ENCODE measurements around the gene MT4.
"Not testable (repeated sequence)": the region's sequence is repeated elsewhere in the genome, so short reads cannot be mapped to it uniquely, and the experiment has no call there.

MT4 gene

DNA sequence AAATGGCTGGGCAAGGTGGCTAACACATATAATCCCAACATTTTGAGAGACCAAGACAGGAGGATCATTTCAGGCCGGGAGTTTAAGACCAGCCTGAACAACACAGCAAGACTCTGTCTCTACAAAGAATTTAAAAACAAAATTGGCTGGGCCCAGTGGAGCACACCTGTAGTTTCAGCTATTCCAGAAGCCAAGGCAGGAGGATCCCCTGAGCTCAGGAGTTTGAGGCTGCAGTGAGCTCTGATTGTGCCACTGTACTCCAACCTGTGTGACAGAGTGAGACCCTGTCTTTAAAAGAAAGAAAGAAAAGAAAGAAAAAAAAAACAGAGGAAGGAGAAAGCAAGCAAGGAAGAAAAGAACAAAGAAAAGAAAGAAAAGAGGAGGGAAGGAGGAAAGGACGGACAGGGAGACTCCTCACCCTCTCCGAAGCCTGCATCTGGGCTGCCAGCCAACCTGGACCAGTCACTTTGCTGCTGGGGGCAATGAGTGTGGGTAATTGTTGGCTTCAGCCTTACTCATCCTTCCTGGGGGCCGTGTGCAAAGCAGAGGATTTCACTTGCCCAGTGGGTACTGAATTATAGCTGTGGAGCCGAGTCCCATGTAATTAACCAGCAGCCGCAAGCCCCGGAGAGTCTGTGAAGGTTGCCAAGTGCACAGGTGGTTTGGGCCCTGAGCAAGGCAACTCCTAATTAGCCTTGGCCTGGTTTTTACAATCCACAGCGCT lies 6.7 kb upstream of the MT4 start:
- DNase-seq = no peak

DNA sequence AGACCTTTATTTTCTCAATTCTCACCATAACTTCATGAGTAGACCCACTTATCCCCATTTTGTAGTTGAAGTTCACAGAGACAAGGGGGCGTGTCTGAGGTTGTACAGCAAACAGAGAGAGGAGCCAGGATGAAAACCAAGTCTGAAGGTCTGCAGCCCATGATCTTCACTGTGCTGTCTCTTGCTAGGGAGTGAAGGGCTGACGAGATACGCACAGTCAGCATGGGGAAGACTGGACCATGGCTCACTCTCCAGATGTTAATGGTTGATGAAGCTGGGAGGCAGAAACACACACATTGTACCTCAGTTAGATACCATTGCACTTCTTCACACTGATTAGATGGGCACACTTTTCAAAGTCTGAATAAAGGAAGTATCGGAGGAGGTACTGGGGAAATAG lies 5.8 kb upstream of the MT4 start:
- no peak for DNase-seq

DNA sequence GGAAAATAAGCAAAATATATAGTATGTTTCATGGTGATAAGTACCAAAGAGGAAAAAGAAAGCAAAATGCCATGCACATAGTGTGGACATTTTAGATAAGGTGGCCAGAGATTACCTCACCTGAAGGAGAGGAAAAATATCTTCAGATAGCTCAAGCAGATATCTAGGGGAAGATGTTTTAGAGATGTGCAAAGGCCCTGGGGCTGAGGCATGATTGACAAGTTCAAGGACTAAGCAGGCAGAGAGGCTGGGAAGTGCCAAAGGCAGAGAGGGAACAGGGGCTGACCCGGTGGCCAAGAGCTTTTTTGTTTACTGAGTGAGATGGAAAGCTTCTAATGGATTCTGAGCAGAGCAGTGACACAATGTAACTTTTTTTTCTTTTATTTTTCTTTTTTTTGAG lies 4.4 kb upstream of the MT4 start:
- no peak for DNase-seq

DNA sequence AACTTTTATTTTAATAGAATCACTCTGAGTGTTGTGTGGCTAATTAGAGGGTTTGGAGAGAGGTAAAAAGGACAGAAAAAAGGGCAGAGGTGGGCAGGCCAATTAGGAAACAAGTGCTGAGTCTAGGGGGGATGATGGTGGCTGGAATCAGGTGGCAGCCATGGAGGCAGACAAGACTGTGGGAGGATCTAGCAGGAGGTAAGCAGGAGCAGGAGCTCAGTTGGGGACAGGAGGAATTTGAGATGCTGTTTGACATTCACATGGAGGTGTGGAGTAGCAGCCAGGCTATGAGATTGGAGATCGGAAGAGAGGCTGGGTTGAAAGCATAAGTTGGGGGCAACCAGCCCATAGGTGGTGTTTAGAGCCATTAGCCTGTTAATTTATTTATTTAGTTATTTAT lies 3.7 kb upstream of the MT4 start:
- DNase-seq = no peak

DNA sequence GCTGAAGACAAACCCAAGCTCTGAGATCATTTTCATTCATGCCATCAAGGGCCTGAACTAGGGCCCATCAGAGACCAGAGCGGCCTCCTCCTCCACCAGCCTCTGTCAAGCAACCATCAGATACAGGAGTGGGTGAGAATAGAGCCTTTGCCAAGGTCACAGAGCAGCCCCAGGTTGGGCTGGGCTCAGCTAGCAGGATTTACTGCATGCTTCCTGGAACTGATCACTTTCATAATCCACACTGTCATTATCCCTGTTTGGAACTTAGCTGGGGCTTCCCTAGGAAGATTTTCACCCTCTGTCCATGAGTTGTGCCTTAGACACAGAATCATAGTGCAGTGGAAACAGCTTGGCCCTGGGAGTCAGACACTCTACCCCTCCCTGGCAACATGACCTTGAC lies 5.1 kb downstream of the MT4 start:
- no peak for DNase-seq

DNA sequence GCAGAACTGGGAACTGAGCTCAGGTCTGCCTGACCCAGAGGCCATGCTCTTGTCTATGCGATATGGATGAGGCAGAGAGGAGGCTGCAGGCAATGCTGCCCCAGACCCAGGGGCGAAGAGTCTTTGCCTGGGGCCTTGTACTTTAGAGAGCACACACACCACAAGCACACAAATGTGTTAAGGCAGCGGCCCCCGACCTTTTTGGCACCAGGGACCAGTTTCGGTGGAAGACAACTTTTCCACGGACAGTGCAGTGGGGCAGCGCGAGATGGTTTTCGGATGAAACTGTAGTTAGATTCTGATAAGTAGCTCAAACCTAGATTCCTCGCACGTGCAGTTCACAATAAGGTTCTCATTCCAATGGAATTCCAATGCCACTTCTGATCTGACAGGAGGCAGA lies 6.7 kb downstream of the MT4 start:
- DNase-seq = no peak

DNA sequence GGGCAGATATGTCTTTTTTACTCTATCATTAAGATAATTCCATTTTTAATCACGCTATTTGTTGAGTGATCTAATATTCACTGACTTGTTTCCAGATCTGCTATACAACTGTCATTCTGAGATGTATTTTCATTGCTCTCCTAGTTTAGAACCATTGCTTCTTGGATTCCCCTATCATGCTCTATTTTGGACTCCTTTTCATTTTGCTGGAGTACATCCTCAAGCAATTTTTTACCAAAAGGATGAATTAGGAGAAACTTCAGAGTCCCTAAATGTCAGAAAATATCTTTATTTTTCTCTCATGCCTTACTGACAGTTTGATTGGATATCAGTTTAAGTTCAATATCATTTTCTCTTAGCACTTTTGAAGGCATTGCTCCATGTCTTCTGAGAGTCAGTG lies 9.8 kb downstream of the MT4 start:
- no peak for DNase-seq

DNA sequence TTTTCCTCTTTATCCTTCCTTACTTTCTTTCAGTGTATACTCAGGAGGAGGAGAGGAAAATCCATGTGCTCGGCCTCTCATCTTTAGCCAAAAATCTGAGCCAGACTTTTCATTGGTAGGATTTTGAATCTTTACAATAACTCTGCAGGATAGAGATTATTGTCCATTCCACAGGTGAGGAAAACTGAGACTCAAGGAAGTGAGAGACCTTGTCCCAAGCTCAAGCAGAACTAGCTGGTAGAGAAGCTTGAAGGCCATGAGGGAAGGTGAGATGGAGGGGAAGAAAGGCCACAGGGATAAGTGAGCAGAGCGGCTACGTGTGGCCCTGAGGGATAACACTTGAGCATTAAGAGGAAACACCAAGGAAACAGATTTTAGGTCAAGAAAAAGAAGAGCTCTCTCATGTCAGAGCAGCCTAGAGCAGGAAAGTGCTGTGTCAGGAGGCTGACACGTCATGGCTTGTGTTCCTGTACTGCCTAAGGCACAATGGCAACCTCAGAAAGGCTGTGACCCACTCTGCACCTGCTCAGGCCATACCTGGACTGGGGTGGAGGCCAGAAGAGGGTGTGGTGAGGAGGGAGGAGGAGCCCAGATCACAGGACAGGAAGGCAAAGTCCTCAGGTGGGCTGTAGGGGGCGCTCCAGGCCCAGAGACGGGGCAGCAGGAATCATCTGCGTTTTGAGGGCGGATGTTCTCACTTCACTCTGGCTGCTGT lies 11.9 kb downstream of the MT4 start:
- no peak for DNase-seq

DNA sequence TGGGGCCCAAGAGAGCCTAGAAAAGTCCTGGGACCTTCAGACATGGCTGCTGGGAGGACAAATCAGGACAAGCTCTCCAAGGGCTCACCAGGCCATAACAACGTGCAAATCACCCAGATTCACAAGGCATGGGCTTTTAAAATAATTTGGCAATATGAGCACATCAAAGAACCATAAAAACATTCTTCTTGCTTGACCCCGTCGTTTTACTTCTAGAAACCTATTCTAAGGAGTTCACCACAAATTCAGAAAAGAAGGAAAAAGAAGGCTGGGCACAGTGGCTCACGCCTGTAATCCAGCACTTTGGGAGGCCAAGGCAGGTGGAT lies 12.4 kb downstream of the MT4 start:
- no peak for DNase-seq

DNA sequence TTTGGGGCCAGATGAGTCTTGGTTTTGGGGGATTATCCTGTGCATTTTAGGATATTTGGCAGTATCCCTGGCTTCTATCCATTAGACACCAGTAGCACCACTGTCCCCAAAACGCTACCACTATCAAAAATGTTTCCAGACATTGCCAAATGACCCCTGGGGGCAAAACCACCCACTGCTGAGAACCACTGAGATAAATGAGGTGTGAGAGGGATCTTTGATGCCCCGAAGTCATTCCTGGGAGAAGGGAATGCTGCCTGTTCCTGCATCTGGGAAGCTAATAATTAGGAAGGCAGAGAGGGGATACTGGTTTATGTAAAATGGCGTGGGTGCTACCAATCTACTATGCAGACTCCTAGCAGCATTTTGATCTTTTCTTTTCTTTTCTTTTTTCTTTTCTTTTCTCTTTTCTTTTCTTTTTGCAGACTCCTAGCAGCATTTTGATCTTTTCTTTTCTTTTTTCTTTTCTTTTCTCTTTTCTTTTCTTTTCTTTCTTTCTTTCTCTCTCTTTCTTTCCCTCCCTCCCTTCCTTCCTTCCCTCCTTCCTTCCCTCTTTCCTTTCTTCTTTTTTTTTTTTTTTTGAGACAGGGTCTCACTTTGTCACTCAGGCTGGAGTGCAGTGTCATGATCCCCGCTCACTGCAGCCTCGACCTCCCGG lies 15.6 kb downstream of the MT4 start:
- no peak for DNase-seq

DNA sequence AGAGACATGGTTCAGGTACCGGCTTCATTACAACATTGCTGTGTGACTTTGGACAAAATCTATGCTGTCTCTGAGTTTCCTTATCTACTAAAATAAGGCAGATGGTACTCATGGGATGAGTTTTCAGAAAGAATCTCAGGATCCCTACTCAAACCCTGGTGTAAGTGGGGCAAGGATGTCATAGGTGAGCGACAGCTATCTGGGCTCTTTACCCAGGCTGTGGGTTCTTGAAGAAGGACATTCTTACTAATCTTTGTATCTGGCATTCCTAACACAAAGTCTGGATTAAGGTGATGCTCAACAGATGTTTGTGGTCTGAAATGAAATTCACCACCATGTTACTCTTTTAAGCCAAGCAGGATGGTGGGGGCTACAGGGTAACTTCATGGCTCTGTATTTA lies 18.0 kb downstream of the MT4 start:
- not testable (repeated sequence) for DNase-seq

DNA sequence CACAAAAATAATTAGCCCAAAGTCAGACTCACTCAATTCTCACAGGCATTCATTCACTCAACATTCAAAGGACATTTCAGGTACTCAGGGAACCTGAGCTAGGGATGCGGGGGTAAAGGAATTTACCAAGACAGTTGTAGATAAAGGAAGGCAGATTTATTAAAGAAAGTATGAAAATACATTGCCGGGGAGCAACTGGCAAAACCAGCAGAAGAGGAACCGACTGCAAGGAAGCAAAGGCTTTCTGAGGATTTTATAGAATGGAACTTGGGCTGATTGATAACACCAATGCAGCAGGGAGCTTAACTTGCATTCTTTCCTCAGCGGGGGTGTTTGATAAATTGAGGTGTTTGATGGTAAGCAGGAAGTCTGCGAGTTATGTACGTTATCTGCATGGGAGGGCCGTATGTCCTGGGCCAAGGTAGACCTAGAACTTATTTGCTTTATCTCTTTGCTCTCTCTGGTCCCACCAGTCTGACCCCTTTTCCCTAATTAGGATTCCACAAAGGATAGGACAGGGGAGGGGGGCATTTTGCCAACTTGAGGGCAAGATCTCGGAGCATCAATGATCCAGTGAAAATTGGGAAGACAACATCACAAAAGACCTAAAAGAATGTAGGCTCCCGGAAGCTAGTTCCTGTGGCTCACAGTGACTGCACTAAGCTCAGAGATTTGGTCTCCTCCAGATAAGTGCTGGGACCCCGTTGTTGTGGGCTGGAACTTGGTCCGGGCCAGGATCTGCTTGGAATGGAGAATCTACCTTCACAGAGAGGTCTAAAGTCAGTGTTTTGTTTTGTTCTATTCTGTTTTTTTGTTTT lies 18.7 kb downstream of the MT4 start:
- DNase-seq = no peak

DNA sequence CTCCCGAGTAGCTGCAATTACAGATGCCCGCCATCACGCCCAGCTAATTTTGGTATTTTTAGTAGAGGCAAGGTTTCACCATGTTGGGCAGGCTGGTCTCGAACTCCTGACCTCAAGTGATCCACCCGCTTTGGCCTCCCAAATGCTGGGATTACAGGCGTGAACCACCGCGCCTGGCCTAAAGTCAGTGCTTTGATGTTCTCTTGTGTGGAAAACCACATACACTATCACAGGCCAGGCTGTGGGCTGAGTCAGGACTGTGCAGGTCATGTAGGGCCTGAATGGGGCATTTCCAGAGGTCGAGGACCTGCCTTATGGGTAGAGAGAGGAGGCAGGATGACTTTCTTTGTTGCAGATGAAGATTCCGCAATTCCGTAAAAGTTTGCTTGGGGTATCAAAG lies 19.4 kb downstream of the MT4 start:
- DNase-seq = no peak

DNA sequence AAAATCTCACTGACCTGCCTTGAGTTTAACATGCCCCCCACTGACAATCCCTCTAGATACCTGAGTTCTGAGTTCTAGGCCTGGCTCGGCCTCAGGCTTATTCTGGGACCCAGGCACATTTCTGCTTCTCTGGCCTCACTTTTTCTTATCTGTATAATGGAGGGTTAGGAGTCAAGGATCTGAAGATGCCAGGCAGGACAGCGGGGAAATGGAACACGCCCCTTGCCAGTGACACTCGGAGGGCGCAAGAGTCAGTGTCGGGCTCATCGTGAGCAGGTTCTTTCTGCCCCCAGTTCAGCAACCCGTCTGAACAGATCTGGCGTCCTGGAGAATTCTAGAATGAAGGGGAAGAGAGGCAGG lies 23.9 kb downstream of the MT4 start:
- DNase-seq = no peak

DNA sequence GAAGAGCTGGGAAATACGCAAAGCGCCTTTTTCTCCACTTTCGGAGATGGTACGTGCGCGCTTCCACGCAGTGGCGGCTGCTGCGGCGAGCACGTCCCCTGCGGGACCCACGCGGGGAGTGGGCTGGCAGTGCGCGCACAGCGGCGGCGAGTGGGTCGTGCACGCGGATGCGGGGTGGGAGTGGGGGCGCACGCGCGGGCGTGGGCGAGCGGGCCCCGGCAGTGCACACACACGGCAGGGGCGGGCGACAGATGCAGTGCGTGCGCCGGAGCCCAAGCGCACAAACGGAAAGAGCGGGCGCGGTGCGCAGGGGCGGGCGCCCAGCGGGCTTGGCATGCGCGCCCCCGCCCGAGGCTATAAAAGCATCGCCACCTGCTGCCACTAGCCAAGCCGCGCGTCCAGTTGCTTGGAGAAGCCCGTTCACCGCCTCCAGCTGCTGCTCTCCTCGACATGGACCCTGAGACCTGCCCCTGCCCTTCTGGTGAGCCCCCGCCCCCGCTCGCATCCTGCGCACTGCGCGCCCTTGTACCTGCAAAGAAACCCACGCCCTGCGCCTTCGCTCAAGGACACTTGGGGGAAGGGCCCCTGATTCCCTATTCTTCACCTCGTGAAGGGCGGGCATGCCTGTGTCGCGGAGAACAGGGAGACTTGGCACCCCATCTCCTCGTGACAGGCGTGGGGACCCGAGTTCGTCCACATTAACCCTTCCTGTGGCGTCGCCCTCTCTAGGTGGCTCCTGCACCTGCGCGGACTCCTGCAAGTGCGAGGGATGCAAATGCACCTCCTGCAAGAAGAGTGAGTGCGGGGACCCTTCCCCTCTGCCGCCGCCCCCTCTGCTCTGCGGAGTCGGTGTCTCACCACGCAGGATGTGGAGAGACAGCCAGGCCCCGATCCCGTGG lies 24.5 kb downstream of the MT4 start, which contains the start of gene MT3:
TSS of gene MT3 (plus strand) at position 388 of the 899 bp plus-strand sequence. CDS start at position 451, 63 bp downstream.
- peak; percentile 53 for DNase-seq

DNA sequence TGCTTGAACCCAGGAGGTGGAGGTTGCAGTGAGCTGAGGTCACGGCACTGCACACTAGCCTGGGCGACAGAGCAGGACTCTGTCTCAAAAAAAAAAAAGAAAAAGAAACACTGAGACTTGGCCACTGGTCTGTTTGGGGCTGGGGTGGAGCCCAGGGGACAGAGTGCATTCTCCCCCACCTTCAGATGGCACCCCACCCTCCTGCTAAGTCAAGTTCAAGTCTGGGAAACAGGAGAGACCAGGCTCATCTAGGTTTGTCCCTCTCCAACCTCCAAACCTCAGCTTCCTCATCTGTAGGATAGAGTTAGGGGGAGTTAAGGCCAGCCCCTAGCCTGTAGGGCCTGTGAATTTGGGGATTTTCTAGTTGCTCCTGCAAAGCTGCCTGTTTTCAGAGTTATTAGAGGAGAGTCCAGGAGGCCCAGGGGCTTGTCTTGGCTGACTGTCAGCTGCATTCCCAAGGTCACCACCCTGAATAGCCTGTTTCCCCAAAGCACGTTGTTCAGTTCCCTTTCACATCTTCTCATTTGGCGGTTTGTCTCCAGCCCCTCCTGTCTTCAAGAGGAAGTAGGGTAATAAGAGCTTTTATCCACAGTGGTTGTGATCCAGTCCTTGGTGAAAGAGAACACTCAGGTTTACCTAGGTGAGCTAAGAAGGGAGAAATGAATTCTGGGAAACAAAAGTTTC lies 26.6 kb downstream of the MT4 start:
- DNase-seq = no peak

DNA sequence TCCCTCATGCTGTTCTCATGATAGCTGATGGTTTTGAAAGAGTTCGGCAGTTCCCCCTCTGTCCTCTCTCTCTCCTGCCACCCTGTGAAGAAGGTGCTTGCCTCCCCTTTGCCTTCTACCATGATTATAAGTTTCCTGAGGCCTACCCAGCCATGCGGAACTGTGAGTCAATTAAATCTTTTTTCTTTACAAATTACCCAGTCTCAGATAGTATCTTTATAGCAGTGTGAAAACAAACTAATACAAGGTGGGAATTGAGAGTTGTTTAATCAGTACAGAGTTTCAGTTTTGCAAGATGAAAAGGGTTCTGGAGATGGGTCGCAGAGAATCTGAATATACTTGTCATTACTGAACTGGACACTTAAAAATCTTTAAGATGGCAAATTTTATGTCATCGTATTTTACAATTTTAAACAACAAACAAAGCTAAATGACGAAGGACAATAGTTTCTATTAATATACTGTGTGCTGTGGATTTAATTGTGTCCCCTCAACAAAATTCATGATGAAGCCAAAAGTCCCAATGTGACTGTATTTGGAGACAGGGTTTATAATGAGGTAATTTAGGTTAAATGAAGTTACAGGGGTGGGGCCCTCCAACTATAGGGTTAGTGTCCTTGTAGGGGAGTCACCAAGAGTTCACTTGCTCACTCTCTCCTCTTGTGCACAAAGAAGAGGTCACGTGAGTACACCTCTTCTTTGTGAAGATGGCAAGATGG lies 28.9 kb downstream of the MT4 start:
- no peak for DNase-seq

DNA sequence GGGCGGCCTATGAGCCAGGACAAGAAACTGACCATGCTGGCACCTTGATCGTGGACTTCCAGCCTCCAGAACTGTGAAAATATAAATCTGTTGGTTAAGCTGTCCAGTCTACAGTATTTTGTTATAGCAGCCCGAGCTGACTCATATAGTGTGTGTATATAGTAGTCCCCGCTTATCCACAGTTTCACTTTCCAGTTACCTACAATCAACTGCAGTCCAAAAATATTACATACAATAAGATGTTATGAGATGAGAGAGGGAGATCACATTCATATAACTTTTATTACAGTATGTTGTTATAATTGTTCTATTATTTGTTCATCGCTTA lies 29.4 kb downstream of the MT4 start:
- no peak for DNase-seq

DNA sequence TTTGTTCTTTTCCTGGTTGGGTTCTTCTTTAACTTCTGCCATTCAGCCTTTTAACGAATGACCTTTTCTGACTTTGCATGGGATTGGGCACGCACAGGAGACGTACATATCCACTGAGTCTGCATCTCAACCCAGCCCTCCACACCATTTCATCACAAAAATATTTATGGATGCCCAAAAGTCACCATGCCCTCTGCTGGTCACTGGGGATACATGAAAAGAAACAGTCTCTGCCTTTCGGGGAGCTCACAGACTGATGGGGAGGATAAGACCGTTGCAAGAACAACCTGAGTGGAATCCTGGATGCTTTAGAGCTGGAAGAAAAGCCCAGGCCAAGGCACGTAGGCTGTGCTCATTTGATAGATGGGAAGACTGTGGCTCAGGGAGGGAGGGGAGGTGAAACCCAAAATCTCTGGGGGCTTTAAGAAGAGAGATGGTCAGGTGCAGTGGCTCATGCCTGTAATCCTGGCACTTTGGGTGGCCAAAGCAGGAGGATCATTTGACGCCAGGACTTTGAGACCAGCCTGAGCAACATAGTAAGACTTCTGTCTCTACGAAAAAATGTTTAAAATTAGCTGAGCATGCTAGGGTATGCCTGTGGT lies 35.6 kb downstream of the MT4 start:
- no peak for DNase-seq

DNA sequence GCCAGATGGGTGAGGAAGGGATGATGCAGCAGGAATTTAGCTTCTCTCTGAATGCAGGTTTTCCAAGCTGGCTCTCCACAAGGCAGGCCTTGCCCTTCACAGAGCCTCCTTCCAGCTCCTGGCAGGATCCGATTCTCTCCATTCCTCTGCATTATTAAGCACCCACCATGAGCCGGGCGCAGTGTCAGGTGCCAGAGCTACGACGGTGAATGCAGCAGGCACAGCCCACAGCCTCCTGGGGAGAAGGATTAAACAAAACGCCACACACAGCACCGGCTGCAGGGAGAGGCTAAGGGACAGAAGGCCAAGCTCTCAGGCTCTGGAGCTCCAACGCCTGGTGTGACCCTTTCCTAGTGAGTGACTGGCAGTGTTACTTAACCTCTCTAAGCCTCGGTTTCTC lies 36.5 kb downstream of the MT4 start:
- no peak for DNase-seq

Data from right kidney (tissue), 1 donor.